HL-60 (cell line): Measurements from ENCODE around the gene GLIPR2.

Source experiments
- CTCF ChIP-seq: IDR thresholded peaks from one replicate; pipeline ENCODE4 v1.5.1; 2011; ENCODE audit warnings: low read length, control low read depth, inconsistent platforms; ENCODE audit not compliant: insufficient read depth
- POLR2AphosphoS5 ChIP-seq: IDR thresholded peaks from 2 replicates; pipeline ENCODE4 v1.6.1; 2012; ENCODE audit warnings: low read depth

DNA sequence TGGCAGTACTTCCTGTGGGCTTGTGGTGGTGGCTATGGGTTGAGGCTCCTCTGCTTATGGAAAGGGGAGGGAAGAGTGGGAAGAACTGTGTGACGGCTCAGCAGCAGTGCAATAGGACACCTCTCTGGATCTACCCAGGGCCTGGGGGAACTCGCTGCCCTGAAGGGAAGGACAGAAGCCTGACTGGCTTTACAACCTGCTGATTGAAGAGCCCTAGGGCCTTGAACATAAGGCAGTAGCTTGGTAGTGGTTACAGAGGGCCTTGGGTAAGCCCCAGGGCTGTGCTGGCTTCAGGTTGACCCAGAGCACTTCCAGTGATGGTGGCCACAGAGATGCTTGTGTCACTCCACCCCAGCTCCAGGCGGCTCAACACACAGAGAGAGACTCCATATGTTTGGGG lies 38.2 kb downstream of the GLIPR2 start:
- TF ChIP-seq CTCF (no peak), POLR2AphosphoS5 (no peak)
